Naive thymus-derived CD4-positive, alpha-beta T cell (primary cell): Measurements from ENCODE around the gene FPR1. TPM values are rescaled to one million over a fixed set of nuclear protein-coding genes. Genes with fewer than 3 reads are reported as not detected.

ENCODE experiments used
- ATAC-seq: fragments of 150-1000 bp; cut with Tn5 transposase; 2 replicates; pipeline ENCODE4 v1.10.0; 2021; ENCODE audit warnings: mild to moderate bottlenecking, moderate library complexity
- CTCF ChIA-PET: fragments of 350-600 bp; sonication (Branson Sonifier 250); formaldehyde crosslinking; loops from one replicate; lab custom pipeline; 2021; ENCODE audit warnings: antibody characterized with exemption; lab: Charles Lee
- POLR2A ChIA-PET: fragments of 350-600 bp; sonication (Branson Sonifier 250); formaldehyde crosslinking; loops from one replicate; lab custom pipeline; 2021; ENCODE audit warnings: antibody characterized with exemption, inconsistent platforms; lab: Charles Lee
- DNase-seq, 9 donors: peaks; one replicate each; pipeline versions ENCODE4 v3.0.0 to v3.0.0-alpha.2; 2020 to 2022; ENCODE audit warnings: mixed read lengths in 1 of 9
- H3K27ac ChIP-seq: one replicate; pipeline ENCODE4 v1.7.0; 2013; ENCODE audit warnings: mild to moderate bottlenecking, low read depth, low read length, moderate library complexity
- H3K27me3 ChIP-seq, 2 donors: one replicate each; pipeline ENCODE4 v1.7.0; 2013; ENCODE audit warnings: low read length in 2 of 2, mild to moderate bottlenecking in 2 of 2, moderate library complexity in 2 of 2; ENCODE audit not compliant: control insufficient read depth in 2 of 2, insufficient read depth in 2 of 2
- H3K36me3 ChIP-seq, 3 experiments: 1 replicate in 2 of 3; 2 replicates in 1 of 3; pipeline ENCODE4 v1.7.0; 2013; ENCODE audit warnings: low read length in 3 of 3, mild to moderate bottlenecking in 3 of 3, moderate library complexity in 1 of 3; ENCODE audit not compliant: insufficient read depth in 3 of 3, control insufficient read depth in 2 of 3
- H3K4me1 ChIP-seq, 2 donors: one replicate each; pipeline ENCODE4 v1.7.0; 2013; ENCODE audit warnings: low read length in 2 of 2, mild to moderate bottlenecking in 2 of 2, moderate library complexity in 1 of 2; ENCODE audit not compliant: control insufficient read depth in 2 of 2, insufficient read depth in 2 of 2
- H3K4me3 ChIP-seq: 2 replicates; pipeline ENCODE4 v1.7.0; 2013; ENCODE audit warnings: mild to moderate bottlenecking, low read length
- H3K9me3 ChIP-seq, 3 experiments: 1 replicate in 2 of 3; 2 replicates in 1 of 3; pipeline ENCODE4 v1.7.0; 2013; ENCODE audit warnings: low read length in 3 of 3; ENCODE audit not compliant: control insufficient read depth in 2 of 3
- H3K27ac Mint-ChIP-seq, 9 donors: one replicate each; pipeline ENCODE4 v1.8.0; 2020 to 2022; ENCODE audit warnings: mixed read lengths in 9 of 9, mild to moderate bottlenecking in 8 of 9, moderate library complexity in 5 of 9, inconsistent platforms in 2 of 9
- H3K27me3 Mint-ChIP-seq, 5 donors: one replicate each; pipeline ENCODE4 v1.8.0; 2021 to 2022; ENCODE audit warnings: mixed read lengths in 5 of 5, mild to moderate bottlenecking in 1 of 5
- H3K36me3 Mint-ChIP-seq, 5 donors: one replicate each; pipeline ENCODE4 v1.8.0; 2020 to 2022; ENCODE audit warnings: mixed read lengths in 5 of 5, mild to moderate bottlenecking in 3 of 5, inconsistent platforms in 1 of 5
- H3K4me1 Mint-ChIP-seq, 7 donors: one replicate each; pipeline ENCODE4 v1.8.0; 2020 to 2022; ENCODE audit warnings: mixed read lengths in 7 of 7, mild to moderate bottlenecking in 3 of 7, inconsistent platforms in 1 of 7
- H3K4me3 Mint-ChIP-seq, 10 donors: one replicate each; pipeline ENCODE4 v1.8.0; 2020 to 2022; ENCODE audit warnings: mild to moderate bottlenecking in 10 of 10, mixed read lengths in 10 of 10, moderate library complexity in 6 of 10, inconsistent platforms in 2 of 10
- H3K9me3 Mint-ChIP-seq, 11 donors: one replicate each; pipeline ENCODE4 v1.8.0; 2020 to 2022; ENCODE audit warnings: mixed read lengths in 11 of 11, mild to moderate bottlenecking in 4 of 11, inconsistent platforms in 1 of 11, moderate library complexity in 1 of 11
- intact Hi-C, 2 donors: fragments of 100-400 bp; cut with micrococcal nuclease; formaldehyde crosslinking; loops; one replicate each; pipeline ENCODE4 v1.15.1; 2023
- polyA plus RNA-seq, 2 donors: library from polyadenylated mRNA; unstranded; fragments of 300-500 nt; fragmentation: Illumina TruSeq; gene quantifications; one replicate each; pipeline ENCODE4 v1.2.3, GENCODE V29; 2021
- total RNA-seq, 6 experiments: library from RNA in 5 of 6; stranded (reverse) in 5 of 6; gene quantifications; 1 replicate in 5 of 6; 2 replicates in 1 of 6; pipeline ENCODE4 v1.2.3 and lab custom pipeline; 2021 to 2026

FPR1 gene
- total and polyA plus RNA-seq, 7 experiments from 2014 or later: 0.24 to 68.2 (median 0.38) TPM; not detected in 1

DNA sequence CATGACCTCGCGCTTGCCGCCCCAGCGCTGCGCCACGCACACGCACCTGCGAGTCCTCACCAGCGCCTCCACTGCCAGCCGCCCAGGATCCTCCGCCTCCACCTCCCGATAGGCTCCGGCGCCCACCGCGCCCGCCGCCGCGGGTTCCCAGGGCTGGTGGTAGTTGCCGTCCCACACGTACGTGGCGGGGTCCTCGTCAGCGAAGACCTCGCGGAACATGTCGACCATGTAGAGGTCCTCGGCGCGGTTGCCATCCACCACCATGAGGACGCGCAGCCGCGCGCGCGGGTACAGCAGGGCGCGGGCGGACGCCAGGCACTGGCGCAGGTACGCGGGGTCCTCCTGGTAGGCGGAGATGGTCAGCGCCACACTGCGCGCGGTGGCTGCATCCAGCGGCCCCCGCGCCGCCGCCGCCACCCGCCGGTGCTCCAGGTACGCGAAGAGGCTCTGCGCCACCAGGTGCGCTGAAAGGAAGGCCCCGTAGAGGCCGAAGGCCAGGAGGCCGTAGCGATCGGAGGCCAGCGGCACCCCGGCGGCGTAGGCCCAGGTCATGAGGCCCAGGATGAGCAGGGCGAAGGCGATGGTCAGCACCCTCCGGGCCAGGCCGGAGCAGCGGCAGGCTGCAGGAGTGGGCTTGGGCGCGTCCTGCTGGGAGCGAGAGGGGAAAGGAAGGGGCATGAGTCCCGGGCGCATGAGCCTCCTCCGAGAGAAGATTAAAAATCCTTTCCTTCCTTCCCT, 32.3 kb downstream of the FPR1 start:
- Mint-ChIP-seq H3K4me1 (peaks cover 0 to 23% (median 9%) of the 10 kb centered on the region in 7 donors), H3K27ac (no peak overlapping the region), H3K27me3 (peaks cover 24 to 62% (median 52%) of the 10 kb centered on the region in 5 donors), H3K9me3 (peaks cover 0 to 13% (median 3%) of the 10 kb centered on the region in 11 donors), H3K36me3 (peaks cover 0 to 4% (median 3%) of the 10 kb centered on the region in 5 donors), H3K4me3 (peak overlapping the region in 2 of 10 donors; percentile 41 to 72)
- Histone ChIP-seq H3K4me3 (no peak overlapping the region), H3K27me3 (no peaks in the 10 kb centered on the region), H3K9me3 (no peaks in the 10 kb centered on the region), H3K27ac (no peak overlapping the region), H3K4me1 (no peaks in the 10 kb centered on the region), H3K36me3 (no peaks in the 10 kb centered on the region)
- ChIA-PET CTCF (no interaction called here), POLR2A (no interaction called here)
- intact Hi-C loops: no loop called here
- no peak for ATAC-seq
- DNase-seq: no peak

DNA sequence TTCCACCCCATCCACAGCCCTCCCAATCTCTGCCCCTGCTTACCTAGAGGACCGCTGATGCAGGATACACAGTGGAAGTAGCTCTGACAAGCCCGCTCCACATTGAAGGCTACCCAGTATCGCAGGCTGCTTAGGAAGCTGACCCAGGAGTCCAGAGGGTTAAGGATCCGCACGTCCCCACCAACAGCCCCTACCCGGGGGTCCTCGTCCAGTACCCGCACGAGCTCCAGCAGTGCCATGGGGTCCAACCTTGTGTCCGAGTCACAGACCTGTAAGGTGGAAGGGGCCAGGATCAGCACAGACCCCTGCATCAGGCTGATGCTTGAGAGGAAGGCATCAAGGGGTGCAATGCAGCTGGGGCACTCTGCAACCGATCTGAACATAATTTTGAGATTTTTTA, 34.8 kb downstream of the FPR1 start:
- no peak for DNase-seq
- intact Hi-C loops: no loop called here
- peaks cover 0 to 23% (median 10%) of the 10 kb centered on the region in 7 donors for H3K4me1 Mint-ChIP-seq

DNA sequence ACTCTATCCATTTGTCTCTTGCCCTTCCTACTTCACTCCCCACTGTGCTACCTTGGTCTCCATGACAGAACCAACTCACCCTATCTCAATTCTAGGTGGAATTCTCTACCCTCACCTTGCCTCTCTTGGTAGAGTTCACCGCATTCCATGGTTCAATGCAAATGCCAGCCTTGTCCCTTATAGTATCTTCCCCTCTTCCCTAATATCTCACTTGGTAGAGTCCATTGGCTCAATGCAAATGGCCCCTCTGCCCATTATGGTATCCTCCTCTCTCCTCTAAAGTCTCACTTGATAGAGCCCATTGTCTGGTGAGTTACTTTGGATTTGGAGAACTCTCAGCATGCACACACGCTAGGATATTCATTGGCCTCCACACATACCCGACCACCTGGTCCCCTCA, 35.8 kb downstream of the FPR1 start:
- Histone ChIP-seq H3K27ac (no peak overlapping the region), H3K9me3 (no peaks in the 10 kb centered on the region), H3K4me1 (no peaks in the 10 kb centered on the region), H3K4me3 (no peak overlapping the region), H3K36me3 (no peaks in the 10 kb centered on the region), H3K27me3 (no peaks in the 10 kb centered on the region)
- H3K4me1 Mint-ChIP-seq: peaks cover 0 to 26% (median 10%) of the 10 kb centered on the region in 7 donors
- H3K9me3 Mint-ChIP-seq: peaks cover 0 to 13% (median 4%) of the 10 kb centered on the region in 11 donors
- ChIA-PET POLR2A (no interaction called here), CTCF (no interaction called here)
- peaks cover 3 to 12% (median 6%) of the 10 kb centered on the region in 5 donors for H3K36me3 Mint-ChIP-seq
- no peak for DNase-seq
- peak overlapping the region in 2 of 9 donors; percentile 2 to 65 for H3K27ac Mint-ChIP-seq
- H3K4me3 Mint-ChIP-seq: no peak overlapping the region
- intact Hi-C loops: no loop called here
- ATAC-seq: no peak
- H3K27me3 Mint-ChIP-seq: peaks cover 20 to 44% (median 36%) of the 10 kb centered on the region in 5 donors

More for the DNA sequence above, 34.8 kb downstream of the FPR1 start:
- no peak overlapping the region for H3K27ac ChIP-seq
- H3K27ac Mint-ChIP-seq: no peak overlapping the region
- H3K36me3 Mint-ChIP-seq: peaks cover 3 to 9% (median 6%) of the 10 kb centered on the region in 5 donors
- peaks cover 18 to 50% (median 37%) of the 10 kb centered on the region in 5 donors for H3K27me3 Mint-ChIP-seq
- H3K9me3 Mint-ChIP-seq: peaks cover 0 to 13% (median 4%) of the 10 kb centered on the region in 11 donors
- no peaks in the 10 kb centered on the region for H3K36me3 ChIP-seq
- H3K27me3 ChIP-seq: no peaks in the 10 kb centered on the region
- ChIA-PET CTCF (no interaction called here), POLR2A (no interaction called here)
- H3K4me3 ChIP-seq: no peak overlapping the region
- no peaks in the 10 kb centered on the region for H3K9me3 ChIP-seq
- ATAC-seq: no peak
- no peaks in the 10 kb centered on the region for H3K4me1 ChIP-seq
- no peak overlapping the region for H3K4me3 Mint-ChIP-seq

DNA sequence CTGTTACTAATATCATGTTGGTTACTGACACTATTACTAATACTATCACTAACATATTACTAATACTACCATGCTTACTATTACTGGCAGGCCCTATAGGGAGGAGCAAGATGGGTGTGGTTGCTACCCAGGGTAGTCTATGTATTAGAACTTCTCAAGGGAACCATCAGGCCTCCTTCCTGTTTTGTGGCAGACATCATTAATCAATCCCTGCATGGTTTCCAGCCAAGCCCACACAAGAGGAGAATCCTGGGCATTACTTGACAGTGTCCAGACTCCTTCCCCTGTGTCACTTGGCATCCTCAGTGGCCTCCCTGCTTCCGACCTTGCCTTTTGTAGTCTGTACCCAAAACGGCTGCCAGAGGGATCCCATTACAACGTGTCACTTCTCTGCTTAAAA, 36.8 kb downstream of the FPR1 start:
- Histone ChIP-seq H3K27ac (no peak overlapping the region), H3K9me3 (no peaks in the 10 kb centered on the region), H3K27me3 (no peaks in the 10 kb centered on the region), H3K4me3 (no peak overlapping the region), H3K36me3 (no peaks in the 10 kb centered on the region), H3K4me1 (no peaks in the 10 kb centered on the region)
- DNase-seq (no peak), ATAC-seq (peak; percentile 42)
- ChIA-PET CTCF (no interaction called here), POLR2A (no interaction called here)
- Mint-ChIP-seq H3K27me3 (peaks cover 12 to 35% (median 26%) of the 10 kb centered on the region in 5 donors), H3K36me3 (peaks cover 3 to 12% (median 6%) of the 10 kb centered on the region in 5 donors), H3K9me3 (peaks cover 0 to 15% (median 4%) of the 10 kb centered on the region in 11 donors), H3K27ac (no peak overlapping the region), H3K4me1 (peaks cover 0 to 24% (median 13%) of the 10 kb centered on the region in 7 donors), H3K4me3 (no peak overlapping the region)
- intact Hi-C loops: no loop called here

DNA sequence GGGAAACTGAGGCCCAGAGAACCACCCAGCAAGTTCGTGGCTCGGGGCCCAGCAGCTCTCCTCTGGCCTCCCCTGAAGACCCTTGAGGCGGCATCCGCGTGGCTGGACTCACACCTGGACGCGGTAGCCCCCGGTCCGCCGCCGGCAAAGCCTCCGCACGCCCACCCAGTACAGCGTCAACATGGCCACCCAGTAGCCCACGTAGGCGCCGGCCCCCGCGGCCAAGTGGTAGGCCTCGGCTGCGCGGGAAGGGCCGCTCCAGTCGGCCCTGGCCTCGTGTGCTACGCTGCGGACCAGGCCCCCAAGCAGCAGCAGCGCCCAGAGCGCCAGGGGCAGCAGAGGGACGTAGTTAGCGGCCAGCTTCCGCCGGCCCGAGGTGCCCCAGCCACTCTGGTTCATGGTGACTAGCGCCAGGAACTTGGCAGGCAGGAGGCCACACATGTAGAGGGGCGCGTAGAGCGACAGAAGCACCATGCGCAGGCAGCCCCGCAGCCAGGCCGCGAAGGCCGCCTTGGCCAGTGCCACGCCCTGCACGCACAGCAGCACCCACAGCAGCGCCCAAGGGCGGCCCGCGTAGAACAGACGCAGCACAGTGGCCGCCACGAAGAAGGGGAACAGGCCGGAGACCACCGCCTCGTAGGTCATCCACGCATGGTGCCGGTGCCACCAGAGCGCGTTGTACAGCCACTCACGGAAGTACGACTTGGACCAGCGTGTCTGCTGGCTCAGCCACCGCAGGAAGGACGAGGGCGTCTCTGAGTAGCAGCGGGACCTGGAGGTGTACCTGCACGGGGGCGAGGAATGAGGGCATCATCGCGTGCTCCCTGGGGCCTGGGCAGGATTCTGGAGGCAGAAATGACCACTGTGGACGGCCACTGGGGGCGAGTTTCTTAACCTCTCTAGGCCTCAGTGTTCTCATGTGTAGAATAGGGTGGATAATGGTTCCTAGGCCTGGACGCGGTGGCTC, 38.1 kb downstream of the FPR1 start:
- Histone ChIP-seq H3K27me3 (no peaks in the 10 kb centered on the region), H3K36me3 (no peaks in the 10 kb centered on the region), H3K4me3 (no peak overlapping the region), H3K27ac (no peak overlapping the region), H3K4me1 (no peaks in the 10 kb centered on the region), H3K9me3 (no peaks in the 10 kb centered on the region)
- DNase-seq (no peak), ATAC-seq (no peak)
- Mint-ChIP-seq H3K9me3 (peaks cover 0 to 14% (median 2%) of the 10 kb centered on the region in 11 donors), H3K4me1 (peaks cover 0 to 23% (median 9%) of the 10 kb centered on the region in 7 donors), H3K27me3 (peaks cover 7 to 27% (median 19%) of the 10 kb centered on the region in 5 donors), H3K27ac (peak overlapping the region in 1 of 9 donors; percentile 80), H3K4me3 (no peak overlapping the region), H3K36me3 (peaks cover 0 to 9% (median 5%) of the 10 kb centered on the region in 5 donors)
- ChIA-PET CTCF (no interaction called here), POLR2A (no interaction called here)
- intact Hi-C loops: no loop called here

DNA sequence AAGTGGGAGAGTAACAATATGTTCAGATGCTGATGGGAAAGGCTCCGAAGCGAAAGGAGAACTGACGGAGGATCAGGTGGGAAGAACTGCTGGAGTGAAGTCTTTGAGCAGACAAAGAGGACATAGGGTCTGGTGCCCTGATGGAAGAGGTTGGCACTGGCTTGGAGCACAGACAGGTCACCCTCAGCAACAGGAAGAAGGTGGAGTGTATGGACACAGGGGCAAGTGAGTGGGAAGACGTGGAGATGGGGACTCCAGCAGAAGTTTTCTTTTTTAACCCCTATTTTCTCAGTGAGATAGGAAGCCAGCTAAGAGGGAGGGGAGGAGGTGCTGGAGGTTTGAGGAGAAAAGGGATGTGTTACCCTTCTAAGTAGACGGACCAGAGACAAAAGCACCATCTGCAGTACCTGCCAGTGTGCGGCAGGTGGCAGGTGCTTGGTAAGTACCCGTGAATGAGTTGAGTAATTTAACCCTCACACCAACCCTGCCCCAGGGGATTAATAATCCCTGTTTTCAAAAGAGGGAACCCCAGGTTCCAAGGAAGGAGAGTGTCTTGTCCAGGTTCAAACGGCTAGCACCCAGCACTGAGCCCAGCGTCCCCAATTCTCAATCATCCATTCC, 39.1 kb downstream of the FPR1 start:
- Histone ChIP-seq H3K36me3 (no peaks in the 10 kb centered on the region), H3K9me3 (no peaks in the 10 kb centered on the region), H3K4me1 (no peaks in the 10 kb centered on the region), H3K4me3 (no peak overlapping the region), H3K27ac (no peak overlapping the region), H3K27me3 (no peaks in the 10 kb centered on the region)
- ChIA-PET POLR2A (interaction anchor here (1.0 kb wide), 1 partner anchor 291 kb away, joined by 3 read pairs; no protein-coding TSS in a partner anchor), CTCF (no interaction called here)
- no peak overlapping the region for H3K27ac Mint-ChIP-seq
- DNase-seq (no peak), ATAC-seq (no peak)
- intact Hi-C loops: no loop called here
- H3K9me3 Mint-ChIP-seq: peaks cover 0 to 14% (median 1%) of the 10 kb centered on the region in 11 donors
- H3K27me3 Mint-ChIP-seq: peaks cover 0 to 19% (median 13%) of the 10 kb centered on the region in 5 donors
- peaks cover 0 to 12% (median 8%) of the 10 kb centered on the region in 5 donors for H3K36me3 Mint-ChIP-seq
- H3K4me3 Mint-ChIP-seq: no peak overlapping the region
- H3K4me1 Mint-ChIP-seq: peaks cover 0 to 30% (median 9%) of the 10 kb centered on the region in 7 donors
